Measurements from ENCODE around the gene STAMBP.
"Not testable (repeated sequence)": the region's sequence is repeated elsewhere in the genome, so short reads cannot be mapped to it uniquely, and the experiment has no call there.

STAMBP gene

GRCh38 chr2:73885406-73885805, 56.6 kb downstream of the STAMBP start:
- DNase-seq (ENCODE audit: low spot score) (no peak), FAIRE-seq (no peak)

DNA sequence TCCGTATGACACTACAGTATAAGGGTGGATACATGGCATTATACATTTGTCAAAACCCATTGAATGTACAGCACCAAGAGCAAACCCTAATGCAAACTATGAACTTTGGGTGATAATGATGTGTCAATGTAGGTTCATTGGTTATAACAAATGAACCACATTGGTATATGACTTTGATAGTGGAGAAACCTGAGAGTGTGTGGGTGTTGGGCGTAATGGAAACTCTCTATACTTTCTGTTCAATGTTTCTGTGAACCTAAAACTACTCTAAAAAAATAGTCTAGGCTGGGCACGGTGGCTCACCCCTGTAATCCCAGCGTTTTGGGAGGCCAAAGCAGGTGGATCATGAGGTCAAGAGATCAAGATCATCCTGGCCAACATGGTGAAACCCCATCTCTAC, 57.6 kb downstream of the STAMBP start:
- no peak for DNase-seq (ENCODE audit: low spot score)
- FAIRE-seq = no peak

DNA sequence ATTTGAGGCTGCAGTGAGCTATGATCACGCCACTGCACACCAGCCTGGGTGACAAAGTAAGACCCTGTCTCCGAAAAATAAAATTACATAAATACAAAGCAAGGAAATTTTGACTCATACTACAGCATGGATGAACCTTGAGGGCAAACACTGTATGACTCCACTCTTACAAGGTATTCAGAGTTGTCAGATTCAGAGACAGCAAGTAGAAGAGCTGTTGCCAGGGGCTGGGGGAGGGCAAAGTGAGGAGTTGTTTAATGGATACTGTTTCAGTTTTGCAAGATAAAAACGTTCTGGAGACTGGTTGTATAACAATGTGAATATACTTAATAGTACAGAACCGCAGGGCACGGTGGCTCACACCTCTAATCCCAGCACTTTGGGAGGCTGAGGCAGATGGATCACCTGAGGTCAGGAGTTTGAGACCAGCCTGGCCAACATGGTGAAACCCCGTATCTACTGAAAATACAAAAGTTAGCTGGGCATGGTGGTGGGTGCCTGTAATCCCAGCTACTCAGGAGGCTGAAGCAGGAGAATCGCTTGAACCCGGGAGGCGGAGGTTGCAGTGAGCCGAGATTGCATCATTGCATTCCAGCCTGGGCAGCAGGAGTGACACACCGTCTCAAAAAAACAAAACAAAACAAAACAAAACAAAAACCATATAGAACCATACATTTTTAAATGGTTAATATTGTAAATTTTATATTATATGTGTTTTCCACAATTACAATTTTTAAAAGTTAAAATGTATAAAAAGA, 59.0 kb downstream of the STAMBP start:
- DNase-seq (ENCODE audit: low spot score); FAIRE-seq: not testable (repeated sequence)

DNA sequence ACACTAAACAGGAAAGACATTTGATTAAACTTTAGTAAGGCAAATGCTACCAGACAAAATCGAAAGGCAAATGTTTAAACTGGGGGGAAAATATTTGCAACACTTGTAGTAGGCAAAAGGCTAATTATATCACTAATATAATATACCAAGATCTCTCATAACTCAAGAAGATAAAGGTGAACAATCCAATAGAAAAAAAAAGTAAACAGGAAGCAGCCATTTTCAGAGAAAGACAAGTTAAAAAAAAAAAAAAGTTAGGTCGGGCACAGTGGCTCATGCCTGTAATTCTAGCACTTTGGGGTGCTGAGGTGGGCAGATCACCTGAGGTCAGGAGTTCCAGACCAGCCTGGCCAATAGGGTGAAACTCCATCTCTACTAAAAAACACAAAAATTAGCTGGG, 59.6 kb downstream of the STAMBP start:
- FAIRE-seq (no peak), DNase-seq (ENCODE audit: low spot score) (no peak)

- DNase-seq (ENCODE audit: low spot score) (no peak), FAIRE-seq (no peak)
Observed at GRCh38 chr2:73889206-73889605, 60.4 kb downstream of the STAMBP start.

GRCh38 chr2:73890301-73891092, 61.7 kb downstream of the STAMBP start:
- DNase-seq (ENCODE audit: low spot score) (no peak), FAIRE-seq (no peak)

- FAIRE-seq (no peak), DNase-seq (ENCODE audit: low spot score) (no peak)
Observed at GRCh38 chr2:73891276-73891901, 62.6 kb downstream of the STAMBP start.

DNA sequence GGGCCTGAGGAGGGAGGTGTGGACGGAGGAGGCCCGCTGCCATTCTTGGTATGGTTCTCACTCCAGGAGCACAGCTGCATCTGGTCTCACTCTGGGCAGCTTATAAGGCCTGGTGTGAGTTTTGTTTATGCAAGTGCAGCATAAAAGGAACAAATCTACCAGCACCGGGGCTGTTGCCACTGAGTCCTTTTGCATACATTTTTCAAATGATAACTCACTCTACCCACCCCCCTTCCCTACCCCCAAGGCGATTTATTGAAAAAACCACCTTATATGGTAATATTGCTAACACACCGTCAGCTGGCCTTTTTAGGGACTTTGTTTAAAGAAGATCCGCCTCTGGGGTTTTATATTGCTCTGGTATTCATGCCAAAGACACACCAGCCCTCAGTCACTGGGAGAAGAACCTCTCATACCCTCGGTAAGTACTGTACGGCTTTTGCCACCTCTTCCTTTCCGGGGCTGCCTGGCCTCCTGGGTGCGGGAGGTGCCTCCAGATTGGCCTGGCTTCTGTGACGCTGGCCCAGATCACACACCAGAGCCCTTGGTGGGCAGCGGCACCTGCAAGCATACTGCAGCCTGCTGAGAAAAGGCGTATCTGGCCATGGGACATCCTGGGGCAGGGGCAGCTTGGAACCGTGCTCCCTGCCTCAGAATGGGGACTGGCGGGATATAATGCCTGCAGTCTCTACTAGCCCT, 64.0 kb downstream of the STAMBP start, which contains the start of gene ACTG2:
ACTG2 (plus strand) TSS at position 378 of the 699 bp plus-strand sequence. CDS start 8,304 bp downstream, outside the sequence.
- FAIRE-seq (no peak), DNase-seq (ENCODE audit: low spot score) (no peak)

DNA sequence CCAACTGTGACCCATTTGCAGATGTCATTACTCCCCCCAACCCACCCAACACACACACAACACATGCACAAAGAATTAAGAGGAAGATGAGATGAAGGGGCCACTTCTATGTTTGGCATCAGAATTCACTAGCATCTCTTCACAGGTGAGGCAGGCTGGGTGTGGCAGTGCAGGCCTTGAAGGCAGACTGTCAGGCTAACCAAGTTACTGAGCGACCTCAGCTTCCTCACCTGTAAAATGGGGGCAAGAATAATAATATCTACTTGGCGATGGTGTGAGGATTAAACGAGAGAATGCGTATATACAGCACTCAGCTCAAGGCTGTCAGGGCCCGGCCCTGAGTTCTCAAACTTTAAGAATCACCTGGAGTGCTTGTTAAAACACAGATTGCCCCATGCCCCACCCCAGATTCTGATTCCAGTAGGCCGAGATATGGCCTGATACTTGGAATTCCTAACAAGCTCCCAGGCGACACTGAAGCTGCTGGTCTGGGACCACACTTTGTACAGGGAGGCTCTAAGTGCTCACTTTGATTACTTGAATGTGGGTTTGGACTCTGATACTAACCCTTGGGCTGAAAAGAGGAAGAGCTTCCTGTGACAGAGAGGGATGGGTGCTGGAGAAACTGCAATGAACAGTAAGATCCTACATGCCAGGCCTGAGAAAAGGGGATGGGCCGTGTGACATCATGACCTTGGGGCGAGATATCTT, 65.2 kb downstream of the STAMBP start:
- DNase-seq (ENCODE audit: low spot score) (no peak), FAIRE-seq (no peak)

DNA sequence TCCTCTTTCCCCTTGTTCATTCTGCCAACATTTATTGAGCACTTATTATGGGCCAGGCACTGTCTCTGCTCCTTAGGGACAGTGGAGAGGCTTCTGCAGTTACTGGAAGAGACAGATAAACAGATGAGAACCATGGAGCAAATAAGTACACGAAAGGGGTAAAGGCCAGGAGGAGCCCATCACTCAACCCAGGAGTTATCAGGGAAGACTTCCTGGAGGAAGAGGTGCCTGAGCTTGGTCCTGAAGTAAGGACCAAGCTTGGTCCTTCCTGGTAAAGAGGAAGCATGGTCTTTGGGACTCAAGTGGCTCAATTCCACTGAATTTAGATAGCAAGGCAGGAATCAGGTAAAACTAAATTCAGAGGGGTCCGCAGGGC, 65.7 kb downstream of the STAMBP start:
- no peak for FAIRE-seq
- DNase-seq (ENCODE audit: low spot score) = no peak

- no peak for FAIRE-seq
- DNase-seq (ENCODE audit: low spot score) = no peak
Observed at GRCh38 chr2:73894877-73895276, 66.1 kb downstream of the STAMBP start.

DNA sequence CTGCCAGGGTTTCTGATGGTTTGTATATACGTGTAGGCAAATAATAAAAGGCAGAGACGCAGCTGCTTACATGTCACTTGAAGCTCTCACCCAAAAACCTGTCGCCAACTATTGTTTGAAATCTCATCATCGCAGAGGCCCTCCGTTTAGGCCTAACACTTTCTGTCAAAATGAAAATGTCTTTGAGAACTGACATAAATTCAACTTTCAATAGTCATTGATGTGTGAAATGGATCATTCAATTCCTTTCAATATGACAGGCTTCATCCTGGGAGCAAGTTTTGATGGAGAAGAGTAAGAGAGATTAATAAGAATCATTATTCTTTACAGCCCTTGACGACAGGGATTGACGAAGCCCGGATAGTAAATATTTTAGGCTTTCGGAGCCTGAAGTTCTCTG, 66.7 kb downstream of the STAMBP start:
- DNase-seq (ENCODE audit: low spot score) (no peak), FAIRE-seq (no peak)

- FAIRE-seq = peak; percentile 96
- DNase-seq (ENCODE audit: low spot score) = peak; percentile 73
Observed at GRCh38 chr2:73896362-73897239, 67.8 kb downstream of the STAMBP start.

- no peak for DNase-seq (ENCODE audit: low spot score)
- FAIRE-seq = no peak
Observed at GRCh38 chr2:73897240-73897583, 68.5 kb downstream of the STAMBP start.

DNA sequence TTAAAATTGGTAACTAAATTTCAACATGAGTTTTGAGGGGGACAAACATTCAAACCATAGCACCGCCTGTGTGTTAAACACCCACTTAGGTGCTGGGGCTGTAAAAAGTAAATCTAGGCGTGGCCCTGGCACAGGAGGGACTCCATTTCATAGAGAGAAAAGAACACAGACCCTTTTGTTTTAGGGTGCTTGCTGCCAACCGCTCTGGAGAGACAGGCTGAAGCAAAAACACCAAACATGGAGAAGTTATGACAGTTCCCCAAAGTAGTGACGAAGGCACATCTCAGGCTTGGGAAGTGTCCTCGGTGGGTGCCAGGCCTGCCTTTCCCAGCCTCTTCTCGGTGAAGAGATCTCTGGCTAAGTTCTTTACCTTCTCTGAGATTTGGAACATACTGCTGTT, 69.2 kb downstream of the STAMBP start:
- FAIRE-seq (no peak), DNase-seq (ENCODE audit: low spot score) (no peak)

GRCh38 chr2:73899801-73900336, 71.1 kb downstream of the STAMBP start:
- no peak for FAIRE-seq
- no peak for DNase-seq (ENCODE audit: low spot score)

GRCh38 chr2:73901143-73901542, 72.4 kb downstream of the STAMBP start:
- FAIRE-seq = no peak
- no peak for DNase-seq (ENCODE audit: low spot score)

DNA sequence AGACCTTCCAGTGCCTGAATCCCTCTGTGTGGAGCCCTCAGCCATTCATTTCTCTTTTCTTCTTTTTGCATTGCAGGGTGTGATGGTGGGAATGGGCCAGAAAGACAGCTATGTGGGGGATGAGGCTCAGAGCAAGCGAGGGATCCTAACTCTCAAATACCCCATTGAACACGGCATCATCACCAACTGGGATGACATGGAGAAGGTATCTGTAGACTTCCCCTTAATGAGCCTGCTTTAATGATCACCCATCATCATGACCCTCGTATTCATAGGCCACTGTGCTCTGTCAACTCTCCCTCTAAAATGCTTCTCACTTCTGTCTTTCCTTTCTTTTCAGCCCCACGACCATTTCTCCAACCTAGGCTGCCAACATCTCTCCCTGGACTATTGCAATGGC, 73.5 kb downstream of the STAMBP start:
- no peak for FAIRE-seq
- no peak for DNase-seq (ENCODE audit: low spot score)

DNA sequence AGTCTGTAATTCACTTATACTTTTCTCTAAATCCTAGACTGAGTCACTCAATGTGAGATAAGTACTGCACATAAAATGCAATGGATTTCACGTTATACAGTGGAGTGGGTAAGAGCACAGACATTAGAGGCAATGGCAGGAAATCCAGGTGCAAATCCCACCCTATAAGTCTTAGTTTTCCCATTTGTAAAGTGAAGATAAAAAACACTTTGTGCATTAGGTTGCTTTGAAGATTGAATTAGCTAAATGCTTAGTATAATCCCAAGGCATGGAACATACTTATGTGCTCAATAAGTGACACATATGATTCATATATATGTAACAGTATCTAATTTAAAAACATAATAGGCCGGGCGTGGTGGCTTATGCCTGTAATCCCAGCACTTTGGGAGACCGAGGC, 74.6 kb downstream of the STAMBP start:
- FAIRE-seq = no peak
- no peak for DNase-seq (ENCODE audit: low spot score)

Data from RCC 7860 (cell line).